ENCODE measurements around the gene NEUROG1. TPM values are rescaled to one million over a fixed set of nuclear protein-coding genes. Genes with fewer than 3 reads are reported as not detected.

NEUROG1 gene
- polyA plus RNA-seq, 1 donor from 2014 or later, result not detected

DNA sequence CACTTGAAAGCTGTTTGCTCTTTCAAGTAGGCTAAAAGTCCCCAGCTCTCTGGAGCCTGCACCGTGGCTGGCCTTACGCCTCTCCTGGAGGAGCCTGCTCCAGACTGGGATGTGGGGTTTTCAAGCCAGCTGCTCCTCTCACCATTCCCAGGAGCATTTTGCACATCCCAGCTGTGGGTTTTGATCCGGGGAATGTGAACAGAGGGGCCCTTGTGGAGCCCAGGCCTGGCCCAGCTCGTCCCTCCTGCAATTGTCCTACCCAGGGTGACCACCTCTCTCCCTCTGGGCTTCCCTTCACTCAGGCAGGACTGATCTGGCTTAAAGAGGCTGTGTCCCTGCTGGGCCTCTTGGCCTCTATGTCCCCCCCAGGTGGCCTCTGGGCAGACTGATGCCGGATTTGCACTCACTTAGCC, 51.1 kb downstream of the NEUROG1 start:
- Histone ChIP-seq H2AFZ (ENCODE audit: low read depth, low read length) (no peak overlapping the region), H3K4me3 (ENCODE audit: low read length) (no peak overlapping the region), H4K20me1 (ENCODE audit: insufficient read depth) (no peaks in the 10 kb centered on the region), H3K27ac (ENCODE audit: low read length) (no peak overlapping the region), H3K9me3 (ENCODE audit: low read length) (no peaks in the 10 kb centered on the region), H3K79me2 (replicated peaks; ENCODE audit: insufficient read depth, low read length) (no peaks in the 10 kb centered on the region), H3K9me2 (ENCODE audit: insufficient read depth, low read length) (no peaks in the 10 kb centered on the region), H3K9ac (ENCODE audit: low read length) (no peak overlapping the region), H3K4me2 (ENCODE audit: low read length) (no peak overlapping the region), H3K27me3 (ENCODE audit: insufficient read depth, low read depth, low read length) (peaks cover 29% of the 10 kb centered on the region), H3K36me3 (ENCODE audit: insufficient read depth, low read length) (no peaks in the 10 kb centered on the region), H3F3A (ENCODE audit: insufficient read depth, low read length, poor library complexity, severe bottlenecking) (no peaks in the 10 kb centered on the region)
- no peak for TF ChIP-seq TAF1 (IDR thresholded peaks at IDR 0.05; ENCODE audit: low read depth)
- no peak for TF ChIP-seq EP300 (conservative IDR thresholded peaks at IDR 0.05; ENCODE audit: poor library complexity, severe bottlenecking)
- no peak for TF ChIP-seq RAD21 (conservative IDR thresholded peaks at IDR 0.05)
- TF ChIP-seq, protein P1, sequence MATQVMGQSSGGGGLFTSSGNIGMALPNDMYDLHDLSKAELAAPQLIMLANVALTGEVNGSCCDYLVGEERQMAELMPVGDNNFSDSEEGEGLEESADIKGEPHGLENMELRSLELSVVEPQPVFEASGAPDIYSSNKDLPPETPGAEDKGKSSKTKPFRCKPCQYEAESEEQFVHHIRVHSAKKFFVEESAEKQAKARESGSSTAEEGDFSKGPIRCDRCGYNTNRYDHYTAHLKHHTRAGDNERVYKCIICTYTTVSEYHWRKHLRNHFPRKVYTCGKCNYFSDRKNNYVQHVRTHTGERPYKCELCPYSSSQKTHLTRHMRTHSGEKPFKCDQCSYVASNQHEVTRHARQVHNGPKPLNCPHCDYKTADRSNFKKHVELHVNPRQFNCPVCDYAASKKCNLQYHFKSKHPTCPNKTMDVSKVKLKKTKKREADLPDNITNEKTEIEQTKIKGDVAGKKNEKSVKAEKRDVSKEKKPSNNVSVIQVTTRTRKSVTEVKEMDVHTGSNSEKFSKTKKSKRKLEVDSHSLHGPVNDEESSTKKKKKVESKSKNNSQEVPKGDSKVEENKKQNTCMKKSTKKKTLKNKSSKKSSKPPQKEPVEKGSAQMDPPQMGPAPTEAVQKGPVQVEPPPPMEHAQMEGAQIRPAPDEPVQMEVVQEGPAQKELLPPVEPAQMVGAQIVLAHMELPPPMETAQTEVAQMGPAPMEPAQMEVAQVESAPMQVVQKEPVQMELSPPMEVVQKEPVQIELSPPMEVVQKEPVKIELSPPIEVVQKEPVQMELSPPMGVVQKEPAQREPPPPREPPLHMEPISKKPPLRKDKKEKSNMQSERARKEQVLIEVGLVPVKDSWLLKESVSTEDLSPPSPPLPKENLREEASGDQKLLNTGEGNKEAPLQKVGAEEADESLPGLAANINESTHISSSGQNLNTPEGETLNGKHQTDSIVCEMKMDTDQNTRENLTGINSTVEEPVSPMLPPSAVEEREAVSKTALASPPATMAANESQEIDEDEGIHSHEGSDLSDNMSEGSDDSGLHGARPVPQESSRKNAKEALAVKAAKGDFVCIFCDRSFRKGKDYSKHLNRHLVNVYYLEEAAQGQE (IDR thresholded peaks at IDR 0.05; ENCODE audit: borderline replicate concordance), result no peak
- TF ChIP-seq POLR2AphosphoS5 (IDR thresholded peaks at IDR 0.05), result no peak
- TF ChIP-seq, protein P2, sequence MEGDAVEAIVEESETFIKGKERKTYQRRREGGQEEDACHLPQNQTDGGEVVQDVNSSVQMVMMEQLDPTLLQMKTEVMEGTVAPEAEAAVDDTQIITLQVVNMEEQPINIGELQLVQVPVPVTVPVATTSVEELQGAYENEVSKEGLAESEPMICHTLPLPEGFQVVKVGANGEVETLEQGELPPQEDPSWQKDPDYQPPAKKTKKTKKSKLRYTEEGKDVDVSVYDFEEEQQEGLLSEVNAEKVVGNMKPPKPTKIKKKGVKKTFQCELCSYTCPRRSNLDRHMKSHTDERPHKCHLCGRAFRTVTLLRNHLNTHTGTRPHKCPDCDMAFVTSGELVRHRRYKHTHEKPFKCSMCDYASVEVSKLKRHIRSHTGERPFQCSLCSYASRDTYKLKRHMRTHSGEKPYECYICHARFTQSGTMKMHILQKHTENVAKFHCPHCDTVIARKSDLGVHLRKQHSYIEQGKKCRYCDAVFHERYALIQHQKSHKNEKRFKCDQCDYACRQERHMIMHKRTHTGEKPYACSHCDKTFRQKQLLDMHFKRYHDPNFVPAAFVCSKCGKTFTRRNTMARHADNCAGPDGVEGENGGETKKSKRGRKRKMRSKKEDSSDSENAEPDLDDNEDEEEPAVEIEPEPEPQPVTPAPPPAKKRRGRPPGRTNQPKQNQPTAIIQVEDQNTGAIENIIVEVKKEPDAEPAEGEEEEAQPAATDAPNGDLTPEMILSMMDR (IDR thresholded peaks at IDR 0.05; ENCODE audit: poor library complexity, severe bottlenecking), result no peak
- TF ChIP-seq SMC3 (conservative IDR thresholded peaks at IDR 0.05; ENCODE audit: poor library complexity), result no peak
- TF ChIP-seq EZH2 (IDR thresholded peaks at IDR 0.05; ENCODE audit: borderline replicate concordance, insufficient read depth, low read length, poor library complexity, severe bottlenecking), result no peak

Other genes starting within 250 kb of the NEUROG1 start
- gene MACROH2A1, start 136.7 kb downstream of the NEUROG1 start, polyA plus RNA-seq, result 351 and 364 TPM in 2 replicates
- gene DCANP1, start 88.6 kb downstream of the NEUROG1 start, polyA plus RNA-seq, result not detected in 2 replicates
- 0.10 TPM in 1 of 2 replicates, not detected in the other for gene TIFAB, start 83.6 kb downstream of the NEUROG1 start, polyA plus RNA-seq
- gene CXCL14, start 43.0 kb upstream of the NEUROG1 start, polyA plus RNA-seq, result 1.1 TPM in 1 of 2 replicates, not detected in the other